Measurements from ENCODE around the gene EARS2.
A peak's percentile ranks its signal among the peaks of the same experiment; 100 is the strongest.
"Not testable (repeated sequence)": the region's sequence is repeated elsewhere in the genome, so short reads cannot be mapped to it uniquely, and the experiment has no call there.

The EARS2 gene

DNA sequence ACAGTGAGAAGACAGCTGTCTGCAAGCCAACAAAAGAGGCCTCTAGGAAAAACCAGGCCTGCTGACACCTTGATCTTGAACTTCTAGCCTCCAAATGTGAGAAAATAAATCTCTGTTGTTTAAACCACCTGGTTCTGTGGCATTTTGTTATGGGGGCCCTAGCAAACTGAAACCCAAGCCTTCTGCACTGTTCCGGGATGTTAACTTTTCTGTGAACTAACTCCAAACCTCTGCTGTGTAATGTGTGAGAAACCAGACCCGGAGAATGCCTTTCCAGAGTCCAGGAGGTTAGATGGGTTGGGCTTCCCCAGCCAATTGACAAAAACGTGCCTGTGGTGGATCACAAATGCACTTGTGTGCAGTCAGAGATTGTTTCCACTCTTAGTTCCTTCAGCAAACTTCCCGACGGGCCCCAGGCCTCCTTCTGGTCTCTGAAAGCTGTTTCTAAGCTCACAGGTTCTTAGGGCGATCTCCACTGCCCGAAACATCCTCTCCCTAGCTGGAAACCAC lies 33.2 kb downstream of the EARS2 start:
- DNase-seq, result no peak

DNA sequence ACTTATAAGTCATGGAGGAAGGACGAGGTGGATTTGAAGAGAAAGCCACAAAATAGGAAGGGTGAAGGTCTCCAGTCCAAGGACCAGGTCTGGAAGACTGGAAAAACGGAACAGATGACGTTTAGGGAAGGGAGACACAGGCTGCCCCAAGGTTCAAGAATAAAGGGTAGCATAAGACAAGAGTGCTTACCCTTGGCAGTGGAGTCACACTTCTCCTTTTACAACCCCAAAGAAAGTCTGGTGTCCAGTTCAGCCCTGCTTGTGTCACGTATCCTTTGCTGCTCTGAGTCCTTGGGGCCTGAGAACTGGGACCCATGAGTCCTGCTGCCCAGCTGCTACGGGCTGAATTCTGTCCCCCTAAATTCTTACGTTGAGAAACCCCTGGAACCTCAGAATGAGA lies 33.8 kb downstream of the EARS2 start:
- DNase-seq, result no peak

DNA sequence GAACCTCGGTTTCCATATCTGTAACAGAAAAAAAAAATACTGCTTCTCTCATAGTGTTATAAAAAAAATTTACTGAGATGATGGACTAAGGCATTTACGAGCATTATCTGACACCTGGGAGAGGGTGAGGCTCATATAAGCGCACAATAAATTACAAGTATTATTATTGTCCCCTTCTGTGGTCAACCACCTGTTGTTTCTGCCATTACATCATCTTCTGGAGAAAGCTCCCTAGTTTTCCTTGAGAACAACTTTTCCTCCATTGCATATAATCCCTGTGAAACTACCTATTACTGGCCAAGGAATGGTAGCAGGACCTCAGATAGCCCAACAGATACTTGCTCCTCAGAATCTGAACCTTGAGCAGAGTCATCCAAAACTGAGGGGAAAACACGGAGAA lies 35.2 kb downstream of the EARS2 start:
- DNase-seq, result no peak

GRCh38 chr16:23521037-23521743 lies 36.0 kb downstream of the EARS2 start:
- DNase-seq, result no peak

- no peak for DNase-seq
Measured at GRCh38 chr16:23520500-23520899, 36.6 kb downstream of the EARS2 start.

GRCh38 chr16:23519282-23519681 lies 37.9 kb downstream of the EARS2 start:
- no peak for DNase-seq

GRCh38 chr16:23518435-23518891 lies 38.7 kb downstream of the EARS2 start:
- DNase-seq, result no peak

- no peak for DNase-seq
Measured at GRCh38 chr16:23516366-23517137, 40.6 kb downstream of the EARS2 start.

GRCh38 chr16:23515881-23516280 lies 41.3 kb downstream of the EARS2 start:
- DNase-seq, result no peak

- DNase-seq, result no peak
Measured at GRCh38 chr16:23514381-23515152, 42.6 kb downstream of the EARS2 start.

DNA sequence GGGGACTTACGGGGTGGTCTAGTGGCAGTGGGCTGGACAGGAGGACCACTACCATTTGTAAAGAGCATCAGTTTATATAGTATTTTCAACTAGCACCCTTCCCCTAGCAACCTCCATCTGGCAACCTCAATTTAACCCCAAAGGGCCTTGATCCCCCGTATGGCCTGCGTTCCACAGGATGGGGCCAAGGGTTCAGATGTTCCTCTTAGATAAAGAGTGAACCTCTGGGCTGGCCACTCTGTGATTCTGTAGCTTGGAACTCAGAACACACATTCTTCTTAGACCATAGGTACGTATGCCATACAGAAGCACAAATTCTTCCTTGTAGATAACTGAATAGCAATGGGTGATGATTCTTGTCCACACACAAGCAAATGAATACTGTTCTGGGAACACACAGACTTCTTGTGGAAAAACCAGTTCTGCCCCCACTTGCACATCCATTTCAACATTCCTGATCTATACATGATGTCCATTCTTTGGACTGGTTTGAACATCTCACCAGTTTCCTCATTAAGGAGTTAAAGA lies 44.9 kb downstream of the EARS2 start:
- no peak for DNase-seq

DNA sequence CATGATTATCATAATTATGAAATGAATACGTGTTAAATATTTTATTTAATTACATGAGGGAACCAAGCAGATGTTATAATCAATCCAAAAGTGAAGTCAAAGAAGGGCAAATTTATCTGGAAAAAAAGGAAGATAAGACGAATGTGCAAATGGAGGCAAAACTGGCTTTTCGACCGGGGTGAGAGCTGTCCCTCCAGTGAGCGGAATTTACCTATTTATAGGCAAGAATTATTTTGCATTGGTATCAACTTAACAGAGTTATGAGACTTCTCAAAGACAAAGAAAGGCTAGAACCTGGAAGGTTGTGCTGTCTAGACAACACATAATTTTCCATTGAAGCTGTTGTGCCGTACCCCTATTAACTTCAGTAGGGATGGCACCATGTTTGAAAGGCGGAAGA lies 45.4 kb downstream of the EARS2 start:
- DNase-seq, result no peak

- not testable (repeated sequence) for DNase-seq
Measured at GRCh38 chr16:23510915-23511270, 46.3 kb downstream of the EARS2 start.

DNA sequence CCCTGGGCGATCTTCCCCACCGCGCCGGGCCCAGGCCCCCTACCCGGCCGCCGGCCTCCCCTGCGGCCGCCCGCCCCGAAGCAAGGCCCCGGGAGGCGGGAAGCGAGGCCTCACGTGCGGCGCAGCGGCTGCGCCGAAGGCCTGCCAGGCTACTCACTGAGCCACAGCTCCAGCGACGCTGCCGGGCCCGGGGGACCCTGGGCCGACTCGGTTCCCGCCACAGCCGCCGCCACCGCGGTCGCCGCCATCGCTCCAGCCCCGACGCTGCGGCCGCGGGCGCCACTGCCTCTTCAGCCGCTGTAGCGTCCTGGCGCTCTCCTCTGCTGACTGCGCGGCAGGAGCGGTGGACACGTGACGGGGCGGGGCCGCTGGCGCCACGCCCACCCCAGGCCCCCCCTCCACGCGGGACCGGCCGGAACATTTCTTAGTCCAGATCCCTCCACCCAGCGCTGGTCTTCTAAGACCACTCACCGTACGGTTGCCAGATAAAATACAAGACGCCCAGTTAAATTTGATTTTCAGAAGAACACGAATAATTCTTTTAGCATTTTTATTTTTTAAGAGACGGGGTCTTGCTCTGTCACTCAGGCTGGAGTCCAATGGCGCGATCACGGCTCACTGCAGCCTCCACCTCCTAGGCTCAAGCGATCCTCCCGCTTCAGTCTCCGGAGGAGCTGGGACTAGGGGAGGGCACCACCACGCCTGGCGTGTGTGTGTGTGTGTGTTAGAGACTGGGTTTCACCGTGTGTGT lies 46.8 kb downstream of the EARS2 start, which contains the start of gene GGA2:
Gene GGA2, minus strand, starts transcription at position 331 of the 751 bp plus-strand sequence. Its CDS starts 83 bp downstream, at position 248.
- DNase-seq, result peak; percentile 74

GRCh38 chr16:23509782-23510163 lies 47.4 kb downstream of the EARS2 start:
- DNase-seq, result peak; percentile 32

DNA sequence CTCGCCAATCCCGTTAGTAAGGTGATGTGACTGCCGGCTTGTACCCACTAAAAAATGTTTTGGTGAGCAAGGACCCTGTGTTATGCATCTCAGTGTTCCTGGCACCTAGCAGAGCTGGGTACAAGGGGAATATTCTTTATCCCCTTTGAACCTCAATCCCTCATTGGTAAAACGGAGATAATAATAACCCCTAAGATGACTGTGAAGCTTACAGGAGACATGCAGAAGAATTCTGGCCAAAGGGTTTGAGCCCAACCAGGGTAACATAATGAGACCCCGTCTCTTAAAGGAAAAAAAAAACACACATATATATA lies 47.8 kb downstream of the EARS2 start:
- DNase-seq, result no peak

DNA sequence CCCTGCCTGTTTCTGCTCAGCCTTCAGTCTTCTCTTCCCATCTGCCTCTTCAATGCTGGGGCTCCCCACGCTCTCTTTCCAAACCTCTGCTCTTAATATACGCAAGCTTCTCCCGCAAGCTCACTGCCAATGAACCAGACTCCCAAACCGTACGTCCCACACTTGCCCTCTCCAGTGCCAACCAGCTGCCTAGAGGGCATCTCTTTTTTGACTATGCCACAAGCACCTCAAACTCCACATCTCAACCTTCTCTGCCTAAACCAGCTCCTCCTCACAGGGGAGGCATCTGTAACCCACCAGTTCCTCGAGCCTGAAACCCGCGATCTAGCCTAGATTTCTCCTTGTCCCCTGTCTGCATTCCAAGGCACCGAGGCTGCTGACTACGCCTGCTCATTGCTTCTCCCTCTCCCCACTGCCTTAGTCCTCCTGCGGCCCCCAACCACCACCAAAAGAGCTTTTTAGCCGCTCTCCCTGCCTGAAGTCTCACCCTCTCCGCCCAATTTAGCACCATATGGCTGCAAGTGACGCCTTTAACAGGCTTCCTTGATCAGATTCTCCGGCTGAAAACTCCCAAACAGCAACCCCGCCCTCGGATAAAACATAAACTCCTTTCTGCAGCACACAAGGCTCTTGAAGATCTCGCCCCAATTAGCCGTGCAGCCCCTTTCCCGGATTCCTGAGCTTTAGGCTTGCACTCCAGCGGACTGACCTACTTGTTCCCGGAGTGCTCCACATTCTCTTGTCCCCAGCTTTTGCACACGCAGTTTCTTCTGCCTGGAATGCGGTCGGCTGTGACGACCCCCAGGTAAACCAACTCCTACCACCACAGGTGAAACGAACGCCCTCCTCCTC lies 48.3 kb downstream of the EARS2 start:
- DNase-seq, result no peak

GRCh38 chr16:23506606-23506994 lies 50.5 kb downstream of the EARS2 start:
- DNase-seq, result no peak

- DNase-seq, result no peak
Measured at GRCh38 chr16:23505671-23506605, 51.2 kb downstream of the EARS2 start.

GRCh38 chr16:23505180-23505665 lies 51.9 kb downstream of the EARS2 start:
- DNase-seq, result no peak
